PC-3 (cell line): ENCODE results near the gene RTKN2. TPM values are rescaled to one million over a fixed set of nuclear protein-coding genes. Genes with fewer than 3 reads are reported as not detected.

Experiments
- ATAC-seq: fragments of 200-7000 bp; cut with Tn5 transposase; 2 replicates; pipeline ENCODE4 v1.9.1; 2020; ENCODE audit warnings: mild to moderate bottlenecking, moderate library complexity
- BruUV-seq: library from RNA; stranded (reverse); fragments of 400-500 nt; replicated peaks from 2 replicates; lab custom pipeline; 2021; lab: Mats Ljungman, UMichigan
- CTCF ChIA-PET: fragments of 300-600 bp; sonication (Branson Sonifier 250); formaldehyde crosslinking; loops from one replicate; lab custom pipeline; 2022; ENCODE audit warnings: antibody characterized with exemption; lab: Charles Lee
- POLR2A ChIA-PET: fragments of 300-600 bp; sonication (Branson Sonifier 250); formaldehyde crosslinking; loops from one replicate; lab custom pipeline; 2022; ENCODE audit warnings: antibody characterized with exemption; ENCODE audit not compliant: unreplicated experiment; lab: Charles Lee
- DNase-seq: peaks from one replicate; pipeline ENCODE4 v3.0.0-alpha.2; 2015
- H2AFZ ChIP-seq: fragments of 300-600 bp; sonication (generic); 2 replicates; pipeline ENCODE4 v1.6.0; 2016; ENCODE audit warnings: antibody characterized with exemption, low read length
- H3F3A ChIP-seq: fragments of 300-600 bp; sonication (generic); one replicate; pipeline ENCODE4 v1.6.0; 2017; ENCODE audit warnings: antibody characterized with exemption, low read length, control low read depth, mild to moderate bottlenecking; ENCODE audit not compliant: unreplicated experiment
- H3K27ac ChIP-seq: fragments of 300-600 bp; sonication (generic); 2 replicates; pipeline ENCODE4 v1.5.1; 2016; ENCODE audit warnings: mild to moderate bottlenecking, low read length
- H3K27me3 ChIP-seq: fragments of 300-600 bp; sonication (generic); 2 replicates; pipeline ENCODE4 v1.6.1; 2016; ENCODE audit warnings: low read length, mixed read lengths
- H3K36me3 ChIP-seq: fragments of 300-600 bp; sonication (generic); 2 replicates; pipeline ENCODE4 v1.6.1; 2016; ENCODE audit warnings: low read depth, mixed run types, low read length, mixed read lengths
- H3K4me1 ChIP-seq: fragments of 300-600 bp; sonication (generic); 2 replicates; pipeline ENCODE4 v1.5.1; 2016; ENCODE audit warnings: low read length; ENCODE audit not compliant: insufficient read depth
- H3K4me2 ChIP-seq: fragments of 300-600 bp; sonication (generic); 2 replicates; pipeline ENCODE4 v1.6.0; 2016; ENCODE audit warnings: low read length
- H3K4me3 ChIP-seq: fragments of 300-600 bp; sonication (generic); 2 replicates; pipeline ENCODE4 v1.5.1; 2016; ENCODE audit warnings: mild to moderate bottlenecking, low read length, mixed read lengths
- H3K79me2 ChIP-seq: fragments of 300-600 bp; sonication (generic); 2 replicates; pipeline ENCODE4 v1.6.1; 2017; ENCODE audit warnings: low read length, mixed read lengths
- H3K9ac ChIP-seq: fragments of 300-600 bp; sonication (generic); 2 replicates; pipeline ENCODE4 v1.6.0; 2016; ENCODE audit warnings: mild to moderate bottlenecking, low read length
- H3K9me2 ChIP-seq: fragments of 300-600 bp; sonication (generic); replicated peaks from 2 replicates; pipeline ENCODE4 v1.6.1; 2016; ENCODE audit warnings: mixed run types, low read length, mixed read lengths
- H3K9me3 ChIP-seq: fragments of 300-600 bp; sonication (generic); 2 replicates; pipeline ENCODE4 v1.6.1; 2016; ENCODE audit warnings: low read length, mixed read lengths
- H4K20me1 ChIP-seq: fragments of 300-600 bp; sonication (generic); 2 replicates; pipeline ENCODE4 v1.6.1; 2016; ENCODE audit warnings: low read length, mixed read lengths
- CTCF ChIP-seq: fragments of 300-600 bp; sonication (generic); conservative IDR thresholded peaks from 2 replicates; pipeline ENCODE4 v1.5.1; 2017; ENCODE audit warnings: antibody characterized with exemption, low read depth, mild to moderate bottlenecking, low read length
- EZH2 ChIP-seq: fragments of 300-600 bp; sonication (generic); IDR thresholded peaks from one replicate; pipeline ENCODE4 v1.6.1; 2017; ENCODE audit warnings: antibody characterized with exemption, mild to moderate bottlenecking, low read length; ENCODE audit not compliant: unreplicated experiment
- EZH2phosphoT487 ChIP-seq: fragments of 300-600 bp; sonication (generic); IDR thresholded peaks from 2 replicates; pipeline ENCODE4 v1.6.1; 2018; ENCODE audit warnings: mild to moderate bottlenecking, antibody characterized with exemption, low read length, borderline replicate concordance
- intact Hi-C: fragments of 100-400 bp; cut with micrococcal nuclease; formaldehyde crosslinking; loops from 2 replicates; pipeline ENCODE4 v1.9.0; 2023
- total RNA-seq: library from RNA; depleted of rRNA; stranded (reverse); fragments of >200 nt; gene quantifications from 2 replicates; pipeline ENCODE4 v1.2.3, GENCODE V29; 2014; rRNA removed

The RTKN2 gene
- total RNA-seq, 1 experiment from 2014 or later = 26.6 TPM

GRCh38 chr10:62133618-62134017 is 135.0 kb downstream of the RTKN2 start:
- intact Hi-C loops = no loop called here
- 0 out of 2 replicates have a peak, but pooled peaks cover 3% of the 10 kb centered on the region for H3K9me3 ChIP-seq
- H4K20me1 ChIP-seq = no peaks in the 10 kb centered on the region
- H3K79me2 ChIP-seq = no peaks in the 10 kb centered on the region
- H3K27me3 ChIP-seq = no peaks in the 10 kb centered on the region
- H3F3A ChIP-seq = peaks cover 16% of the 10 kb centered on the region
- BruUV-seq = no TSS peak
- no peak overlapping the region for H3K4me2 ChIP-seq
- DNase-seq (no peak), ATAC-seq (no peak)
- no peak overlapping the region for H3K27ac ChIP-seq
- H3K36me3 ChIP-seq = peaks cover 6% of the 10 kb centered on the region; the same call in 1 of the 2 replicates
- no peak overlapping the region for H3K9ac ChIP-seq
- TF ChIP-seq CTCF (no peak), EZH2 (no peak), EZH2phosphoT487 (no peak)
- POLR2A ChIA-PET = no interaction called here
- no peak overlapping the region for H3K4me3 ChIP-seq
- no peaks in the 10 kb centered on the region for H3K9me2 ChIP-seq
- H3K4me1 ChIP-seq = peaks cover 50% of the 10 kb centered on the region
- CTCF ChIA-PET = no interaction called here
- no peak overlapping the region for H2AFZ ChIP-seq

Other genes starting within 250 kb of the RTKN2 start
- gene ZNF365, start 105.5 kb upstream of the RTKN2 start, total RNA-seq = 19.0 and 20.2 TPM in 2 replicates